Measurements from ENCODE around the gene MIOX. TPM values are rescaled to one million over a fixed set of nuclear protein-coding genes. Genes with fewer than 3 reads are reported as not detected.

MIOX gene
- total RNA-seq, 1 experiment from 2014 or later = 0.39 TPM

DNA sequence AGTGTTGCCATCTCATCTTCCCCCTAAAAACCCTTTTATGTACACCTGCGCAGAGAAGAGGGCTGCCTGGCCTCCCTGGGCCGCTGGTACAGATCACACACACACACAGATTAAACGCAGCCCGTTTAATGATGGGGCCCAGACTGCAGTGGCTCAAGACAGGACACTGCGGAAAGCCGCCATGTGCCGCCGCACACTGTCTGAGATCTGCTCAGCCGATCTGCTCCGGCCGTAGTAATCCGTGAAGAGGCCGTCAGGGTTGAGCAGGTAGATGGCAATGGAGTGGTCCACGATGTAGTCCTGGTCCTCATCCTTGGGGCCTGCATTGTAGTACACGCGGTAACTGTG lies 36.8 kb downstream of the MIOX start:
- no peak for DNase-seq (ENCODE audit: low read depth, low spot score)
- intact Hi-C loops (cut with micrococcal nuclease) = no loop called here
- no peaks in the 10 kb centered on the region for H4K20me1 ChIP-seq (ENCODE audit: insufficient read depth)
- H3K4me1 ChIP-seq (ENCODE audit: control insufficient read depth in 1 of 2, insufficient read depth in 2 of 2, low read length in 2 of 2) = peaks cover 13 to 43% of the 10 kb centered on the region in 2 experiments; a peak in 3 of 4 replicates
- H3K27ac ChIP-seq (ENCODE audit: low read depth, low read length) = peak overlapping the region; percentile 100; the same call in 1 of the 2 replicates
- ATAC-seq = no peak
- H3K27me3 ChIP-seq (ENCODE audit: insufficient read depth, low read length) = no peaks in the 10 kb centered on the region
- no peaks in the 10 kb centered on the region for H3K9me2 ChIP-seq (ENCODE audit: insufficient read depth)
- ChIA-PET CTCF (no interaction called here), RAD21 (ENCODE audit: low non-redundant PET in 1 of 2, low total read pairs in 2 of 2, uncharacterized antibody in 2 of 2, unreplicated experiment in 2 of 2) (no interaction called here), POLR2A (no interaction called here)
- no peaks in the 10 kb centered on the region for H3K9me3 ChIP-seq (ENCODE audit: control insufficient read depth in 1 of 2, insufficient read depth in 1 of 2, low read depth in 1 of 2, low read length in 2 of 2)
- H3K36me3 ChIP-seq (ENCODE audit: control insufficient read depth in 1 of 2, insufficient read depth in 2 of 2, low read length in 2 of 2) = peaks cover 0 to 19% of the 10 kb centered on the region in 2 experiments; a peak in 2 of 4 replicates
- no TSS peak for BruUV-seq (replicated peaks)
- TF ChIP-seq SP1 (IDR thresholded peaks at IDR 0.05; ENCODE audit: low read depth) = no peak
- TF ChIP-seq, protein P1, sequence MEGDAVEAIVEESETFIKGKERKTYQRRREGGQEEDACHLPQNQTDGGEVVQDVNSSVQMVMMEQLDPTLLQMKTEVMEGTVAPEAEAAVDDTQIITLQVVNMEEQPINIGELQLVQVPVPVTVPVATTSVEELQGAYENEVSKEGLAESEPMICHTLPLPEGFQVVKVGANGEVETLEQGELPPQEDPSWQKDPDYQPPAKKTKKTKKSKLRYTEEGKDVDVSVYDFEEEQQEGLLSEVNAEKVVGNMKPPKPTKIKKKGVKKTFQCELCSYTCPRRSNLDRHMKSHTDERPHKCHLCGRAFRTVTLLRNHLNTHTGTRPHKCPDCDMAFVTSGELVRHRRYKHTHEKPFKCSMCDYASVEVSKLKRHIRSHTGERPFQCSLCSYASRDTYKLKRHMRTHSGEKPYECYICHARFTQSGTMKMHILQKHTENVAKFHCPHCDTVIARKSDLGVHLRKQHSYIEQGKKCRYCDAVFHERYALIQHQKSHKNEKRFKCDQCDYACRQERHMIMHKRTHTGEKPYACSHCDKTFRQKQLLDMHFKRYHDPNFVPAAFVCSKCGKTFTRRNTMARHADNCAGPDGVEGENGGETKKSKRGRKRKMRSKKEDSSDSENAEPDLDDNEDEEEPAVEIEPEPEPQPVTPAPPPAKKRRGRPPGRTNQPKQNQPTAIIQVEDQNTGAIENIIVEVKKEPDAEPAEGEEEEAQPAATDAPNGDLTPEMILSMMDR (IDR thresholded peaks at IDR 0.05 in 2 of 3, conservative IDR thresholded peaks at IDR 0.05 in 1 of 3; ENCODE audit: borderline replicate concordance in 1 of 3, insufficient read depth in 1 of 3, low read depth in 2 of 3, low read length in 2 of 3) = no peak
- TF ChIP-seq, protein P2, sequence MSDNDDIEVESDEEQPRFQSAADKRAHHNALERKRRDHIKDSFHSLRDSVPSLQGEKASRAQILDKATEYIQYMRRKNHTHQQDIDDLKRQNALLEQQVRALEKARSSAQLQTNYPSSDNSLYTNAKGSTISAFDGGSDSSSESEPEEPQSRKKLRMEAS (IDR thresholded peaks at IDR 0.05) = no peak
- TF ChIP-seq POLR2AphosphoS5 (IDR thresholded peaks at IDR 0.05; ENCODE audit: low read depth, low read length) = no peak
- TF ChIP-seq JUND (IDR thresholded peaks at IDR 0.05) = no peak
- no peak for TF ChIP-seq CEBPB (IDR thresholded peaks at IDR 0.05; ENCODE audit: low read depth)
- TF ChIP-seq ZFX (IDR thresholded peaks at IDR 0.05) = no peak
- no peak for TF ChIP-seq POLR2A (IDR thresholded peaks at IDR 0.05; ENCODE audit: borderline replicate concordance, extremely low read depth, insufficient read depth, insufficient read length)
- TF ChIP-seq YY1 (IDR thresholded peaks at IDR 0.05; ENCODE audit: extremely low read depth, insufficient replicate concordance, low read depth, low read length) = no peak
- no peak for TF ChIP-seq SIN3A (IDR thresholded peaks at IDR 0.05; ENCODE audit: low read depth)
- TF ChIP-seq, protein P3, sequence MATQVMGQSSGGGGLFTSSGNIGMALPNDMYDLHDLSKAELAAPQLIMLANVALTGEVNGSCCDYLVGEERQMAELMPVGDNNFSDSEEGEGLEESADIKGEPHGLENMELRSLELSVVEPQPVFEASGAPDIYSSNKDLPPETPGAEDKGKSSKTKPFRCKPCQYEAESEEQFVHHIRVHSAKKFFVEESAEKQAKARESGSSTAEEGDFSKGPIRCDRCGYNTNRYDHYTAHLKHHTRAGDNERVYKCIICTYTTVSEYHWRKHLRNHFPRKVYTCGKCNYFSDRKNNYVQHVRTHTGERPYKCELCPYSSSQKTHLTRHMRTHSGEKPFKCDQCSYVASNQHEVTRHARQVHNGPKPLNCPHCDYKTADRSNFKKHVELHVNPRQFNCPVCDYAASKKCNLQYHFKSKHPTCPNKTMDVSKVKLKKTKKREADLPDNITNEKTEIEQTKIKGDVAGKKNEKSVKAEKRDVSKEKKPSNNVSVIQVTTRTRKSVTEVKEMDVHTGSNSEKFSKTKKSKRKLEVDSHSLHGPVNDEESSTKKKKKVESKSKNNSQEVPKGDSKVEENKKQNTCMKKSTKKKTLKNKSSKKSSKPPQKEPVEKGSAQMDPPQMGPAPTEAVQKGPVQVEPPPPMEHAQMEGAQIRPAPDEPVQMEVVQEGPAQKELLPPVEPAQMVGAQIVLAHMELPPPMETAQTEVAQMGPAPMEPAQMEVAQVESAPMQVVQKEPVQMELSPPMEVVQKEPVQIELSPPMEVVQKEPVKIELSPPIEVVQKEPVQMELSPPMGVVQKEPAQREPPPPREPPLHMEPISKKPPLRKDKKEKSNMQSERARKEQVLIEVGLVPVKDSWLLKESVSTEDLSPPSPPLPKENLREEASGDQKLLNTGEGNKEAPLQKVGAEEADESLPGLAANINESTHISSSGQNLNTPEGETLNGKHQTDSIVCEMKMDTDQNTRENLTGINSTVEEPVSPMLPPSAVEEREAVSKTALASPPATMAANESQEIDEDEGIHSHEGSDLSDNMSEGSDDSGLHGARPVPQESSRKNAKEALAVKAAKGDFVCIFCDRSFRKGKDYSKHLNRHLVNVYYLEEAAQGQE (IDR thresholded peaks at IDR 0.05; ENCODE audit: low read depth) = no peak
- TF ChIP-seq EZH2 (IDR thresholded peaks at IDR 0.05) = no peak
- TF ChIP-seq, protein P4, sequence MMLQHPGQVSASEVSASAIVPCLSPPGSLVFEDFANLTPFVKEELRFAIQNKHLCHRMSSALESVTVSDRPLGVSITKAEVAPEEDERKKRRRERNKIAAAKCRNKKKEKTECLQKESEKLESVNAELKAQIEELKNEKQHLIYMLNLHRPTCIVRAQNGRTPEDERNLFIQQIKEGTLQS (IDR thresholded peaks at IDR 0.05) = no peak
- TF ChIP-seq FOSL1 (IDR thresholded peaks at IDR 0.05; ENCODE audit: low read depth) = no peak
- TF ChIP-seq ELF1 (IDR thresholded peaks at IDR 0.05; ENCODE audit: borderline replicate concordance, low read depth) = no peak
- no peak for TF ChIP-seq CBX3 (IDR thresholded peaks at IDR 0.05; ENCODE audit: low read depth)
- TF ChIP-seq SRF (IDR thresholded peaks at IDR 0.05; ENCODE audit: low read depth) = no peak
- H3K4me2 ChIP-seq (ENCODE audit: low read length) = no peak overlapping the region; the same call in 1 of the 2 replicates
- H3K79me2 ChIP-seq (ENCODE audit: insufficient read depth, low read length) = peaks cover 25% of the 10 kb centered on the region
- H2AFZ ChIP-seq (ENCODE audit: low read depth, low read length, poor library complexity, severe bottlenecking) = no peak overlapping the region
- H3K9ac ChIP-seq (ENCODE audit: low read length) = no peak overlapping the region
- no peak overlapping the region for H3K4me3 ChIP-seq (replicated peaks in 1 of 2; ENCODE audit: low read depth in 1 of 2, low read length in 2 of 2)
